HG02870 (cell line): ENCODE results near the gene PANK3.
"Not testable (repeated sequence)": the region's sequence is repeated elsewhere in the genome, so short reads cannot be mapped to it uniquely, and the experiment has no call there.

Source experiments
- ATAC-seq: cut with Tn5 transposase; IDR thresholded peaks from one replicate; pipeline ENCODE4 v1.9.1; 2021; ENCODE audit warnings: mild to moderate bottlenecking, moderate library complexity; ENCODE audit not compliant: unreplicated experiment

The PANK3 gene

DNA sequence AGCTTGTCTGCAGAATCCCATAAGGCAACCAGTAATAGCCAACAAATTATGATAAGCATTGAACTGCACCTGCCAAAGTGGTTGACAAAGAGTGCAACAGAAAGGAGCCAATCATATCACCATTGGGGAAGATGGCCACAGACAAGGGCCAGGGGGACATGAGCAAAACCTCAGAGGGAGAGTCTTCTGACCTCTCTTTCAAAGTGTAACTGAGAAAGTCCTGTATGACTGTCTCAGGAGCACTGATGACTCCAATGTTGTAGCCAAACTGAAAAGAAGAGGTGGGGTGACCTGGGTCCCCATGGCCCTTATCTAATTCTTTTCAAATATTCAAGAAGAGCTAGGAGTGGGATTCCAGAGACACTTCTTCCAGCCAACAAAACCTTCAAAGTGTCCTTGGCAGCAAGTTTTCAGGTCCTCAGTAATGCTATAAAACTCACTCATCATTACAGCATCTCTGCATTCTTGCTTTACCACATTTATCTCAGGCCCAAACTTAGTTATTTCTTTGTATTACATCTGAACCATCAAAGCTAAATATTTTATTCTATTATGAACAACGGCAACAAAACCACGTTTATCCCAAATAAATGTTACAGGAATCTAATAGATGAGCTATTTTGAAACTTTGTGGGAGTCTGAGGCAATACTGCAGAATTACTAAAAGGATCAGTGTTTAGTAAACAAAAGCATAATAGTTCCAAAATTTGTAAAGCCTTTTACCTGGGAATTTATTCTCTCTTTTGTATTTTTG lies 25.6 kb downstream of the PANK3 start:
- ATAC-seq: peak; percentile 82

GRCh38 chr5:168552146-168552545 lies 27.0 kb downstream of the PANK3 start:
- no peak for ATAC-seq

DNA sequence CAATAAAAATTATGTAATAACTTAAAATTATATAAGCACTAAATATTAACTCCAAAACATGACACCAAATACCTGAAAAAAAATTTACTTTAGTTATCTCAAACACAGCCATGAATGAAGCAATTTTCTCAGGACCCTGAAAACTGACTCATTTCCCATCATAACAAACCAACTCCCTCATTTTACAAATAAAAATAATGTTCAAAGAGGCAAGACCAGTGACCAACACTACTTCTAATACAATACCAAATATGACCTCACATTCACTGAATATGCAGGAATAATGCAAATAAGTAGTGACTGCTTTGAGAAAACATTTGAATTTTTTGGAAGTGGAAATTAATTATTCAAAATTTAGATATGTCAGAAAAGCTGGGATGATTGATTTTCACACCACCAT lies 28.5 kb downstream of the PANK3 start:
- ATAC-seq: no peak

DNA sequence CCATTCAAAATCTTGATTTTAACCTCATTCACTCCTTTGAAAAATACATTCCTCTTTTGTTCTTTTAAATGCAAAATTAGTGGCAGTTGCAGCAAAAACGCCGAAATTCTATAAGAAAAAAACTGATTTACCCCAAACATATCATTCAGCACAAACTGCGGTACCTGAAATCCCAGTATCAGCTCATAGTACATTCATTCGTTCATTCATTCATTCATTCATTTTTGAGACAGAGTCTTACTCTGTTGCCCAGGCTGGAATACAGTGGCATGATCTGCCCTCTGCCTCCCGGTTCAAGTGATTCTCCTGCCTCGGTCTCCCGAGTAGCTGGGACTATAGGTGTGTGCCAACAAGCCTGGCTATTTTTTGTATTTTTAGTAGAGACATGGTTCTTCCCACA lies 29.6 kb downstream of the PANK3 start:
- ATAC-seq: no peak

DNA sequence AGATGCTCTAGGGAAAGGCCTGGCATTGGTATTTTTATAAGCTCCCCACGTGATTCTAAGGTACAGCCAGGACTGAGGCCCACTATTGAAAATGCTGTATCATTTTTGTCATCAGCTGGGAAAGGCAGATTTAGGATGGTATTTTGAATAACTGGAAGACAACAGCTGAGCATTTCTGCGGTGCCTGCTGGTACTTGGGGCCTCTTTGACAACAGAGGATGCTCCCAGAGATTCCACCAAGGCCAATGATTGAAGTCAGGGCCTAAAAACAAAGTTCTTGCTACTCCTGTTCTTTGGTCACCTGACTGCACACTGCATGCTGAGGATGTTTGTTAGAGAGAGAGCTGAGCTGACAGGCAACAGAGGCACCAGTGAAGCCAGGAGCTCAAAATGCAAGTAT lies 42.0 kb downstream of the PANK3 start:
- no peak for ATAC-seq

- ATAC-seq: not testable (repeated sequence)
Measured at GRCh38 chr5:168534351-168534750, 44.8 kb downstream of the PANK3 start.

GRCh38 chr5:168531987-168532864 lies 46.9 kb downstream of the PANK3 start:
- no peak for ATAC-seq

DNA sequence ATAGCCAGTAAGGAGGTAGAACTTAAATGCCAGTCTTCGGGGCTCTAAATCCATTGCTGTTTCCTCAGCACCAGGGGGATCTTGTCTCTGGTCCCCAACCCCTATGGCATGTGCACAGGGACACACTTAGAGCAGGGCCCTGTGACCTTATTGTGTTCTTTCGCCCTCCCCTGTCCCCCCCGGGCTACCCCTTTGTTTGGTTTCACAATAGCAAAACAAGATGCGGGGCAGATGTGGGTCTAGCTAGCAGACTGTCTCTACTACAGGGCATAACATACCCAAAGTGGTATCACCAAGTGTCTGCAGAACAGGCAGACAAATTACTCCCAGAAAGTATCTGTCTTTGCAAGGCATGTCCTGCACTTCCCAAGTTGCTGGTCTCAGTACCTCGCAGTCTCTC lies 48.0 kb downstream of the PANK3 start:
- ATAC-seq: no peak

DNA sequence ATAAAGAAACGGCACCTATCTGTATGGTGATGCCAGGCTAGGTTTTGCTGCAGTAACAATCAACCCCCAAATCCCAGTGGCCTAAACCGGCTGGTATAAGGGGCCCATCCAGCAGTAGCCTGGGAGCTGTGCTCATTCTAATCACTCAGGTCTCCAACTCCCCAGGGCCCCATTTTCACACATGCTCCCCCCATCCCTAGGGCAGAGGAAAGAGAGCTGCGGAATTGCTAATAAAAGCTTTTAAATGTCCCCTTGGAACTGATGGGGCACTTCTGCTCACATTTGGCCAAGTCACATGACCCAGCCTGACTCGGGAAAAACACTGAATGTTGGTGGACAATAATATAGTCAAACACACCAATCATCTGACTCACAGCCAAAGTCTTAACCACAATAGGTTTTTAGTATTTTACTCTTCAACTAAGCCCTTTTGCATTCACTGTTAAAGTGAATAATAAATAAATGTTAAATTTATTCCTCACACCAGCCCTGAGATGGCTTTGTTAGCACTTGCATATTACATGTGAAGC lies 48.5 kb downstream of the PANK3 start:
- ATAC-seq: no peak

- no peak for ATAC-seq
Measured at GRCh38 chr5:168529374-168530234, 49.6 kb downstream of the PANK3 start.

- ATAC-seq: no peak
Measured at GRCh38 chr5:168528521-168529373, 50.4 kb downstream of the PANK3 start, which contains the start of gene FBLL1. Gene FBLL1, plus strand, starts transcription at chr5:168529305. Its CDS starts 200 bp downstream, at chr5:168529505.

DNA sequence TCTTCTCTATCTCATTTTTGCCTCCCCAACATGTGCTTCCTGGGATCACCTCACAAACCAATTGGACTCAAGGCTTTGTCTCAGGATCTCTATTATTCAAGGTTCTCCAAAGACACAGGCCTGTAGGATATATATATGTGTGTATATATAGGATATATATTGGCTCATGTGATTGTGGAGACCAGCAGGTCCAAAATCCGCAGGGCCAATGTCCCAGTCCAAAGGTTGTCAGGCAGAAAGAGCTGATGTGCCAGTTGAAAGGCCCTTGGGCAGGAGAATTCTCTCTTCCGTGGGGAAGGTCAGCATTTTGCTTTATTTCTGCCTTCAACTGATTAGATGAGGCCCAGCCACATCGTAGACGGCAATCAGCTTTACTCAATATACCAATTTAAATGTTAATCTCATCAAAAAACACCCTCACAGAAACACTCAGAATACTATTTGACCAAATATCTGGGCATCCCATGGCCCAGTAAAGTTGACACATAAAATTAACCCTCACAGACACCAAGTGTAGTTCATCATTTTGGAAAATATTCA lies 51.3 kb downstream of the PANK3 start:
- ATAC-seq: no peak

DNA sequence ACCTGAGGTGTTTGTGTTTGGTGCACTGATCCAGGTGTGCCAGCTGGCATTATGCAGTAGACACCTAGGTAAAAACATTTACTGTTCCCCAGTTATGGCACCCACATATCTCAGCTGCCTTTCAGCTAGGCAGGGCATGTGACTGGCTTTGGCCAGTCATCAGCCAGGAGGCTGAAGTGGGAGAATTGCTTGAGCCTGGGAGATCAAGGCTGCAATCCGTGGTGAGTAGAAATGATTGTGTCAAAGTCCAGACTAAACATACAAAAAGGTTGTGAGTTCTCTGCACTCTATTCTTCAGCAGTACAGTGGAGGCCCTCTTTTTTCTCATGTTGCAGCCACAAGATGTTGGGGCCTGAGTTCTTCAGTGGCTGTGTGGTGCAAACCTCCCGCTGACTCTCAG lies 53.3 kb downstream of the PANK3 start:
- ATAC-seq: no peak

GRCh38 chr5:168513861-168514428 lies 65.2 kb downstream of the PANK3 start:
- ATAC-seq: no peak

DNA sequence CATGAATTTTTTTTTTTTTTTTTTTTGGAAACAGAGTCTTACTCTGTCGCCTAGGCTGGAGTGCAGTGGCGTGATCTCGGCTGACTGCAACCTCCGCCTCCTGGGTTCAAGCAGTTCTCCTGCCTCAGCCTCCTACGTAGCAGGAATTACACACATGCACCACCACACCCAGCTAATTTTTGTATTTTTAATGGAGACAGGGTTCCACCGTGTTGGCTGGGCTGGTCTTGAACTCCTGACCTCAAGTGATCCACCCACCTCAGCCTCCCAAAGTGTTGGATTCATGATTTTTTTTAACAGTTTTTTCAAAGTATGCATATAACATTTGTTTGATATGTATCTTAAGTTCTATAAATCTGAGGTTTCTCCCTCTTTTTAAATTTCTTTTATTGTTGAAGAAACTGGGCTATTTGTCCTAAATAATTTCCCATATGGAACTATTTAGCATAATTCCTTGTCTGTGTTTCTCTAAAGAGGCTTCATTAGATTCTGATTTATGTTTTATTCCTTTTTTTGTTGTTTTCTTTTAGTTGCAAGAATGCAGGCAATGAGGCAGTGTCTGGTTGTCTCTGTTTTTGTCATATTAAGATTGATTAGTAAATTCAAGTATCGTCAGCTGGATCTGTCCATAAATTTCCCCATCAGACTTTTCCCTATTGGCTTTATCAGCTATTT lies 76.5 kb downstream of the PANK3 start:
- no peak for ATAC-seq
